Neural progenitor cell (in vitro differentiated cells): Measurements from ENCODE around the gene NFE2L2. TPM values are rescaled to one million over a fixed set of nuclear protein-coding genes. Genes with fewer than 3 reads are reported as not detected.

Source experiments
- DNase-seq: peaks from one replicate; pipeline ENCODE4 v3.0.0-alpha.2; 2016; ENCODE audit warnings: low spot score
- H2AFZ ChIP-seq: fragments of 200-600 bp; sonication (generic); replicated peaks from 2 replicates; pipeline ENCODE4 v1.6.1; 2016; ENCODE audit warnings: antibody characterized with exemption
- H3F3A ChIP-seq: fragments of 200-600 bp; sonication (generic); 2 replicates; pipeline ENCODE4 v1.6.1; 2016; ENCODE audit warnings: antibody characterized with exemption, low read depth
- H3K27ac ChIP-seq: fragments of 200-600 bp; sonication (generic); 2 replicates; pipeline ENCODE4 v1.5.1; 2016; ENCODE audit warnings: mild to moderate bottlenecking
- H3K27me3 ChIP-seq: fragments of 200-600 bp; sonication (generic); 2 replicates; pipeline ENCODE4 v1.6.1; 2016; ENCODE audit warnings: mild to moderate bottlenecking, moderate library complexity
- H3K36me3 ChIP-seq: fragments of 200-600 bp; sonication (generic); 2 replicates; pipeline ENCODE4 v1.5.1; 2016
- H3K4me1 ChIP-seq: fragments of 200-600 bp; sonication (generic); 2 replicates; pipeline ENCODE4 v1.6.1; 2016; ENCODE audit warnings: mixed run types
- H3K4me2 ChIP-seq: fragments of 200-600 bp; sonication (generic); 2 replicates; pipeline ENCODE4 v1.6.1; 2016
- H3K4me3 ChIP-seq: fragments of 200-600 bp; sonication (generic); 2 replicates; pipeline ENCODE4 v1.5.1; 2016
- H3K79me2 ChIP-seq: fragments of 200-600 bp; sonication (generic); 2 replicates; pipeline ENCODE4 v1.6.1; 2016; ENCODE audit warnings: low read depth
- H3K9ac ChIP-seq: fragments of 200-600 bp; sonication (generic); 2 replicates; pipeline ENCODE4 v1.6.1; 2016
- H3K9me3 ChIP-seq: fragments of 200-600 bp; sonication (generic); 2 replicates; pipeline ENCODE4 v1.5.1; 2016; ENCODE audit warnings: low read depth
- H4K20me1 ChIP-seq: fragments of 200-600 bp; sonication (generic); 2 replicates; pipeline ENCODE4 v1.6.1; 2016; ENCODE audit warnings: low read depth
- H3K27ac Mint-ChIP-seq: 3 replicates; pipeline ENCODE4 v1.8.0; 2021; ENCODE audit warnings: mixed read lengths
- H3K27me3 Mint-ChIP-seq: 2 replicates; pipeline ENCODE4 v1.8.0; 2022; ENCODE audit warnings: low read depth, mild to moderate bottlenecking, inconsistent platforms, moderate library complexity, mixed read lengths; ENCODE audit not compliant: insufficient read depth
- H3K36me3 Mint-ChIP-seq: 3 replicates; pipeline ENCODE4 v1.8.0; 2021; ENCODE audit warnings: mixed read lengths
- H3K4me1 Mint-ChIP-seq: 3 replicates; pipeline ENCODE4 v1.8.0; 2021; ENCODE audit warnings: mixed read lengths
- H3K4me3 Mint-ChIP-seq: 3 replicates; pipeline ENCODE4 v1.8.0; 2021; ENCODE audit warnings: mild to moderate bottlenecking, moderate library complexity, mixed read lengths
- H3K9me3 Mint-ChIP-seq: 3 replicates; pipeline ENCODE4 v1.8.0; 2020; ENCODE audit warnings: mixed read lengths
- CTCF ChIP-seq: fragments of 200-600 bp; sonication (generic); IDR thresholded peaks from 2 replicates; pipeline ENCODE4 v1.5.1; 2017; ENCODE audit warnings: antibody characterized with exemption, mild to moderate bottlenecking
- EZH2 ChIP-seq: fragments of 200-600 bp; sonication (generic); IDR thresholded peaks from 2 replicates; pipeline ENCODE4 v1.6.1; 2017; ENCODE audit warnings: antibody characterized with exemption, mild to moderate bottlenecking, moderate library complexity
- EZH2phosphoT487 ChIP-seq: fragments of 200-600 bp; sonication (generic); IDR thresholded peaks from 2 replicates; pipeline ENCODE4 v1.6.1; 2017; ENCODE audit warnings: antibody characterized with exemption
- total RNA-seq: library from RNA; depleted of rRNA; stranded (reverse); fragments of >200 nt; gene quantifications from 2 replicates; pipeline ENCODE4 v1.2.3, GENCODE V29; 2015; ENCODE audit warnings: low replicate concordance

NFE2L2 gene
- total RNA-seq, 1 donor from 2014 or later, result 17.7 TPM

- H3K4me3 ChIP-seq, result no peak overlapping the region
Observed at GRCh38 chr2:177260379-177260778, 4.1 kb downstream of the NFE2L2 start.

GRCh38 chr2:177258059-177258458 is 6.5 kb downstream of the NFE2L2 start:
- peaks cover 22% of the 10 kb centered on the region for H3K4me1 Mint-ChIP-seq
- Histone ChIP-seq H3K4me2 (no peak overlapping the region), H3K4me1 (peaks cover 26% of the 10 kb centered on the region), H3F3A (peaks cover 11% of the 10 kb centered on the region), H3K9me3 (peaks cover 6% of the 10 kb centered on the region), H3K9ac (no peak overlapping the region), H3K79me2 (peaks cover 95% of the 10 kb centered on the region), H3K4me3 (no peak overlapping the region), H3K27me3 (no peaks in the 10 kb centered on the region), H4K20me1 (peaks cover 20% of the 10 kb centered on the region), H3K36me3 (no peaks in the 10 kb centered on the region), H2AFZ (no peak overlapping the region), H3K27ac (no peak overlapping the region)
- no peak for DNase-seq
- H3K27ac Mint-ChIP-seq, result no peak overlapping the region
- no peak for TF ChIP-seq EZH2phosphoT487
- no peak for TF ChIP-seq EZH2
- TF ChIP-seq CTCF, result no peak
- H3K36me3 Mint-ChIP-seq, result peaks cover 23% of the 10 kb centered on the region
- no peaks in the 10 kb centered on the region for H3K27me3 Mint-ChIP-seq
- no peak overlapping the region for H3K4me3 Mint-ChIP-seq
- H3K9me3 Mint-ChIP-seq, result peaks cover 17% of the 10 kb centered on the region

More at GRCh38 chr2:177260379-177260778, 4.1 kb downstream of the NFE2L2 start:
- H3K36me3 Mint-ChIP-seq, result peaks cover 19% of the 10 kb centered on the region
- no peak overlapping the region for H3K27ac ChIP-seq
- no peak for TF ChIP-seq CTCF
- no peak for TF ChIP-seq EZH2
- TF ChIP-seq EZH2phosphoT487, result no peak
- peaks cover 17% of the 10 kb centered on the region for H3K9me3 Mint-ChIP-seq
- peaks cover 78% of the 10 kb centered on the region for H3K79me2 ChIP-seq
- no peak overlapping the region for H3K9ac ChIP-seq
- peaks cover 22% of the 10 kb centered on the region for H3K4me1 Mint-ChIP-seq
- H2AFZ ChIP-seq, result no peak overlapping the region
- no peak overlapping the region for H3K4me3 Mint-ChIP-seq
- peaks cover 6% of the 10 kb centered on the region for H3K9me3 ChIP-seq
- peaks cover 15% of the 10 kb centered on the region for H3K4me1 ChIP-seq
- H3K27ac Mint-ChIP-seq, result no peak overlapping the region
- no peak for DNase-seq
- H3K4me2 ChIP-seq, result no peak overlapping the region
- H4K20me1 ChIP-seq, result peaks cover 8% of the 10 kb centered on the region
- no peaks in the 10 kb centered on the region for H3K36me3 ChIP-seq
- H3K27me3 Mint-ChIP-seq, result peaks cover 3% of the 10 kb centered on the region
- H3F3A ChIP-seq, result peaks cover 24% of the 10 kb centered on the region
- no peaks in the 10 kb centered on the region for H3K27me3 ChIP-seq

DNA sequence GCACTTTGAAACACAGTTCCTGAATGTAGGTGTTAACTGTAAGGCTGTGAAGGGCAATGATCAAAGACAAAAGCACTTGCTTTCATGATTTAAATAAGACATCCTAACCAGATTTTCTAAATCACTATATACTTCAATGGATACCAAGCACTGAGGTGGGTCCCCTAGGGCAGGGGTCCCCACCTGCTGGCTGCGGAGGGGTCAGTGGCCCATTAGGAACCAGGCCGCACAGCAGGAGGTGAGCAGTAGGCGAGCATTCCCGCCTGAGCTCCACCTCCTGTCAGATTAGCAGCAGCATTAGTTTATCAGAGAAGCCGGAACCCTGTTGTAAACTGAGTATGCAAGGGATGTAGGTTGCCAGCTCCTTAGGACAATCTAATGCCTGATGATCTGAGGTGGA is 7.1 kb downstream of the NFE2L2 start:
- no peak for DNase-seq
- peaks cover 19% of the 10 kb centered on the region for H3K4me1 Mint-ChIP-seq
- H4K20me1 ChIP-seq, result peaks cover 15% of the 10 kb centered on the region

More for the DNA sequence above, 7.1 kb downstream of the NFE2L2 start:
- H3K36me3 ChIP-seq, result no peaks in the 10 kb centered on the region
- H2AFZ ChIP-seq, result no peak overlapping the region
- peaks cover 6% of the 10 kb centered on the region for H3K9me3 ChIP-seq
- Mint-ChIP-seq H3K36me3 (peaks cover 25% of the 10 kb centered on the region), H3K9me3 (peaks cover 17% of the 10 kb centered on the region), H3K27ac (no peak overlapping the region), H3K27me3 (no peaks in the 10 kb centered on the region), H3K4me3 (no peak overlapping the region)
- H3F3A ChIP-seq, result peaks cover 8% of the 10 kb centered on the region
- H3K4me3 ChIP-seq, result no peak overlapping the region
- no peak overlapping the region for H3K4me2 ChIP-seq
- TF ChIP-seq EZH2, result no peak
- no peak for TF ChIP-seq EZH2phosphoT487
- TF ChIP-seq CTCF, result no peak
- H3K27me3 ChIP-seq, result no peaks in the 10 kb centered on the region
- H3K4me1 ChIP-seq, result peaks cover 20% of the 10 kb centered on the region
- no peak overlapping the region for H3K9ac ChIP-seq
- no peak overlapping the region for H3K27ac ChIP-seq
- peaks cover 95% of the 10 kb centered on the region for H3K79me2 ChIP-seq
